H9 (cell line): Measurements from ENCODE around the gene ANKK1. TPM values are rescaled to one million over a fixed set of nuclear protein-coding genes. Genes with fewer than 3 reads are reported as not detected.

Experiments used
- DNase-seq: peaks from one replicate; pipeline ENCODE4 v3.0.0-alpha.2; 2017
- H2AFZ ChIP-seq: one replicate; pipeline ENCODE4 v1.6.1; 2013; ENCODE audit warnings: mild to moderate bottlenecking, low read length, control low read depth, moderate library complexity
- H2AK5ac ChIP-seq: 2 replicates; pipeline ENCODE4 v1.6.1; 2013; ENCODE audit warnings: low read length, control low read depth, mixed read lengths; ENCODE audit not compliant: insufficient read length
- H2BK120ac ChIP-seq: one replicate; pipeline ENCODE4 v1.6.1; 2013; ENCODE audit warnings: low read depth, mild to moderate bottlenecking, low read length, control low read depth, inconsistent platforms; ENCODE audit not compliant: poor library complexity, severe bottlenecking
- H2BK12ac ChIP-seq: 2 replicates; pipeline ENCODE4 v1.6.1; 2013; ENCODE audit warnings: low read length, control low read depth, mixed read lengths, low read depth; ENCODE audit not compliant: insufficient read length
- H2BK15ac ChIP-seq: 2 replicates; pipeline ENCODE4 v1.6.1; 2013; ENCODE audit warnings: low read depth, low read length, control low read depth
- H2BK20ac ChIP-seq: one replicate; pipeline ENCODE4 v1.6.1; 2013; ENCODE audit warnings: low read depth, mild to moderate bottlenecking, low read length, control low read depth, inconsistent platforms; ENCODE audit not compliant: poor library complexity, severe bottlenecking
- H2BK5ac ChIP-seq: 2 replicates; pipeline ENCODE4 v1.6.1; 2013; ENCODE audit warnings: low read length, control low read depth, mixed read lengths; ENCODE audit not compliant: insufficient read length
- H3K14ac ChIP-seq: 2 replicates; pipeline ENCODE4 v1.6.1; 2013; ENCODE audit warnings: low read length, control low read depth; ENCODE audit not compliant: insufficient read depth
- H3K18ac ChIP-seq: 2 replicates; pipeline ENCODE4 v1.6.1; 2013; ENCODE audit warnings: low read depth, mild to moderate bottlenecking, mixed read lengths, low read length, control low read depth; ENCODE audit not compliant: insufficient read length
- H3K23ac ChIP-seq: 2 replicates; pipeline ENCODE4 v1.6.1; 2013; ENCODE audit warnings: low read length, control low read depth, mixed read lengths, low read depth; ENCODE audit not compliant: insufficient read length
- H3K23me2 ChIP-seq: 2 replicates; pipeline ENCODE4 v1.6.1; 2013; ENCODE audit warnings: low read depth, mild to moderate bottlenecking, mixed read lengths, low read length, control low read depth; ENCODE audit not compliant: insufficient read length, poor library complexity, severe bottlenecking
- H3K27ac ChIP-seq: 2 replicates; pipeline ENCODE4 v1.5.1; 2013; ENCODE audit warnings: low read length, control low read depth, mixed read lengths, low read depth; ENCODE audit not compliant: insufficient read length
- H3K27me3 ChIP-seq: 2 replicates; pipeline ENCODE4 v1.6.1; 2013; ENCODE audit warnings: low read length, control low read depth, inconsistent platforms; ENCODE audit not compliant: insufficient read depth
- H3K4ac ChIP-seq: 2 replicates; pipeline ENCODE4 v1.6.1; 2013; ENCODE audit warnings: low read depth, mild to moderate bottlenecking, control low read depth, inconsistent platforms, low read length, moderate library complexity
- H3K4me1 ChIP-seq: 2 replicates; pipeline ENCODE4 v1.6.1; 2013; ENCODE audit warnings: low read length, control low read depth, inconsistent platforms; ENCODE audit not compliant: insufficient read depth
- H3K4me2 ChIP-seq: 2 replicates; pipeline ENCODE4 v1.6.1; 2013; ENCODE audit warnings: low read length, control low read depth, mixed read lengths; ENCODE audit not compliant: insufficient read length, insufficient read depth
- H3K56ac ChIP-seq: 2 replicates; pipeline ENCODE4 v1.6.1; 2013; ENCODE audit warnings: low read depth, mild to moderate bottlenecking, mixed read lengths, low read length, control low read depth; ENCODE audit not compliant: insufficient read length
- H3K79me1 ChIP-seq: 2 replicates; pipeline ENCODE4 v1.6.1; 2013; ENCODE audit warnings: low read depth, mild to moderate bottlenecking, moderate library complexity, low read length, control low read depth, inconsistent platforms; ENCODE audit not compliant: insufficient read depth, poor library complexity, severe bottlenecking
- H3K79me2 ChIP-seq: 2 replicates; pipeline ENCODE4 v1.6.1; 2013; ENCODE audit warnings: low read length, control low read depth, inconsistent platforms; ENCODE audit not compliant: insufficient read depth
- H3K9ac ChIP-seq: 2 replicates; pipeline ENCODE4 v1.6.1; 2013; ENCODE audit warnings: low read length, control low read depth, mixed read lengths; ENCODE audit not compliant: insufficient read length; ENCODE audit errors: extremely low read depth
- H3K9me3 ChIP-seq: one replicate; pipeline ENCODE4 v1.6.1; 2013; ENCODE audit warnings: low read depth, low read length, inconsistent platforms; ENCODE audit not compliant: control insufficient read depth
- H3T11ph ChIP-seq: one replicate; pipeline ENCODE4 v1.6.1; 2013; ENCODE audit warnings: mild to moderate bottlenecking, low read length, control low read depth, inconsistent platforms
- H4K20me1 ChIP-seq: one replicate; pipeline ENCODE4 v1.6.1; 2013; ENCODE audit not compliant: control insufficient read depth, insufficient read length, insufficient read depth
- H4K5ac ChIP-seq: 2 replicates; pipeline ENCODE4 v1.6.1; 2013; ENCODE audit warnings: low read depth, mild to moderate bottlenecking, mixed read lengths, low read length, control low read depth; ENCODE audit not compliant: insufficient read length
- H4K8ac ChIP-seq: replicated peaks from 2 replicates; pipeline ENCODE4 v1.6.1; 2013; ENCODE audit warnings: low read length, control low read depth, mixed read lengths, low read depth; ENCODE audit not compliant: insufficient read length
- H4K91ac ChIP-seq: 2 replicates; pipeline ENCODE4 v1.6.1; 2013; ENCODE audit warnings: low read depth, mild to moderate bottlenecking, moderate library complexity, mixed read lengths, low read length, control low read depth; ENCODE audit not compliant: insufficient read length
- H3K27ac Mint-ChIP-seq, 3 experiments: 2 replicates in 2 of 3; 3 replicates in 1 of 3; pipeline ENCODE4 v1.8.0; 2020 to 2021; ENCODE audit warnings: mixed read lengths in 3 of 3, mild to moderate bottlenecking in 1 of 3, moderate library complexity in 1 of 3
- H3K27me3 Mint-ChIP-seq: 2 replicates; pipeline ENCODE4 v1.8.0; 2021; ENCODE audit warnings: low read depth, mild to moderate bottlenecking, moderate library complexity, mixed read lengths
- H3K36me3 Mint-ChIP-seq, 3 experiments: 2 replicates in 2 of 3; 3 replicates in 1 of 3; pipeline ENCODE4 v1.8.0; 2020 to 2021; ENCODE audit warnings: low read depth in 3 of 3, mixed read lengths in 3 of 3; ENCODE audit not compliant: insufficient read depth in 1 of 3
- H3K4me1 Mint-ChIP-seq, 2 experiments: 2 replicates each; pipeline ENCODE4 v1.8.0; 2020; ENCODE audit warnings: mixed read lengths in 2 of 2
- H3K4me3 Mint-ChIP-seq, 2 experiments: 2 replicates in 1 of 2; 3 replicates in 1 of 2; pipeline ENCODE4 v1.8.0; 2020 to 2021; ENCODE audit warnings: mild to moderate bottlenecking in 2 of 2, mixed read lengths in 2 of 2, moderate library complexity in 1 of 2
- H3K9me3 Mint-ChIP-seq, 2 experiments: 2 replicates in 1 of 2; 3 replicates in 1 of 2; pipeline ENCODE4 v1.8.0; 2020; ENCODE audit warnings: mild to moderate bottlenecking in 2 of 2, mixed read lengths in 2 of 2, moderate library complexity in 1 of 2
- WGBS: extraction: QIAGEN DNeasy Blood & Tissue Kit; methylation state at CpG from one replicate; pipeline ENCODE4 v1.1.7; 2013; ENCODE audit warnings: missing lambda C conversion rate, low lambda C conversion rate, mixed read lengths; ENCODE audit not compliant: insufficient read length; ENCODE audit errors: extremely low coverage; 5-methylcytosine and 5-hydroxymethylcytosine counted together
- total RNA-seq: library from RNA; stranded (reverse); gene quantifications from 2 replicates; pipeline ENCODE4 v1.2.1, GENCODE V29; 2021
- TF ChIP-seq, protein P1 (sequence below): fragments of 200-600 bp; sonication (generic); conservative IDR thresholded peaks from 3 replicates; pipeline ENCODE4 v1.8.0; 2021; ENCODE audit warnings: antibody characterized with exemption, mild to moderate bottlenecking

The ANKK1 gene
- total RNA-seq, 1 experiment from 2014 or later: 0.20 TPM

DNA sequence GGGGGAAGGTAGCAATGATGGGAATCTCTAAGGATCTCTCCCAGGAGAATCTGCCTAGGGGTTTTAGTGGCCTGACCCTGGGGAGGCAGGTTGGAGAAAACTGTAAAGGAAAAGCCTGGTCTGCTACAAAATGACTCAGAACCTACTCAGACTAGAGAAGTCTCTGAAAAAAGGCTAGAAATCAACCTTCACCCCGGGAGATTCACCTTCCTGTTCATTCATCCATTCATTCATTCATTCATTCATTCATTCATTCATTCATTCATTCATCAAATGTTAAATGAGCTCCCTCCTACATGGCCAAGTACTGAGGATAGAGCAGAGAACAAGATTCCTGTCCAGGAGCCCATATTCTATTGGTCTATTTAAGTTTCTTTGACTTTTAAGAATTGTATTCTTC lies 8.9 kb upstream of the ANKK1 start:
- Mint-ChIP-seq H3K36me3 (no peaks in the 10 kb centered on the region), H3K27ac (no peak overlapping the region), H3K9me3 (no peaks in the 10 kb centered on the region), H3K4me3 (no peak overlapping the region), H3K4me1 (peaks cover 14 to 16% of the 10 kb centered on the region in 2 experiments), H3K27me3 (no peaks in the 10 kb centered on the region; the same call in none of the 2 replicates)
- Histone ChIP-seq H3K4me1 (no peaks in the 10 kb centered on the region), H3K56ac (no peak overlapping the region), H2BK20ac (no peak overlapping the region), H3K4ac (no peak overlapping the region), H3K23ac (no peak overlapping the region), H3K18ac (no peak overlapping the region), H2AFZ (no peak overlapping the region), H4K20me1 (no peaks in the 10 kb centered on the region), H3K79me1 (no peaks in the 10 kb centered on the region), H2BK15ac (no peak overlapping the region), H3K79me2 (no peaks in the 10 kb centered on the region), H2BK12ac (no peak overlapping the region), H2BK5ac (no peak overlapping the region), H3K9ac (no peak overlapping the region), H3K14ac (no peak overlapping the region), H4K91ac (no peak overlapping the region), H3K27ac (no peak overlapping the region), H4K8ac (no peak overlapping the region), H3T11ph (no peak overlapping the region), H3K23me2 (no peaks in the 10 kb centered on the region), H2BK120ac (no peak overlapping the region), H2AK5ac (no peak overlapping the region), H3K9me3 (no peaks in the 10 kb centered on the region), H4K5ac (no peak overlapping the region), H3K4me2 (no peak overlapping the region), H3K27me3 (no peaks in the 10 kb centered on the region)
- DNase-seq: no peak
- WGBS: no CpG with 5 or more reads among the region's 1 CpG
- TF ChIP-seq, protein P1, sequence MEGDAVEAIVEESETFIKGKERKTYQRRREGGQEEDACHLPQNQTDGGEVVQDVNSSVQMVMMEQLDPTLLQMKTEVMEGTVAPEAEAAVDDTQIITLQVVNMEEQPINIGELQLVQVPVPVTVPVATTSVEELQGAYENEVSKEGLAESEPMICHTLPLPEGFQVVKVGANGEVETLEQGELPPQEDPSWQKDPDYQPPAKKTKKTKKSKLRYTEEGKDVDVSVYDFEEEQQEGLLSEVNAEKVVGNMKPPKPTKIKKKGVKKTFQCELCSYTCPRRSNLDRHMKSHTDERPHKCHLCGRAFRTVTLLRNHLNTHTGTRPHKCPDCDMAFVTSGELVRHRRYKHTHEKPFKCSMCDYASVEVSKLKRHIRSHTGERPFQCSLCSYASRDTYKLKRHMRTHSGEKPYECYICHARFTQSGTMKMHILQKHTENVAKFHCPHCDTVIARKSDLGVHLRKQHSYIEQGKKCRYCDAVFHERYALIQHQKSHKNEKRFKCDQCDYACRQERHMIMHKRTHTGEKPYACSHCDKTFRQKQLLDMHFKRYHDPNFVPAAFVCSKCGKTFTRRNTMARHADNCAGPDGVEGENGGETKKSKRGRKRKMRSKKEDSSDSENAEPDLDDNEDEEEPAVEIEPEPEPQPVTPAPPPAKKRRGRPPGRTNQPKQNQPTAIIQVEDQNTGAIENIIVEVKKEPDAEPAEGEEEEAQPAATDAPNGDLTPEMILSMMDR: no peak
